Measurements from ENCODE around the gene SMIM36.

- TF ChIP-seq CTCF (IDR thresholded peaks at IDR 0.05 in 4 of 5, conservative IDR thresholded peaks at IDR 0.05 in 1 of 5) (no peak), POLR2A (IDR thresholded peaks at IDR 0.05) (no peak)
Measured at GRCh38 chr17:55451203-55451641, 60.0 kb downstream of the SMIM36 start.
